A673 (cell line): ENCODE measurements around the gene PHLDB2. TPM values are rescaled to one million over a fixed set of nuclear protein-coding genes. Genes with fewer than 3 reads are reported as not detected.
A peak's percentile ranks its signal among the peaks of the same experiment; 100 is the strongest.

ENCODE experiments used
- BruUV-seq: library from RNA; stranded (reverse); fragments of 400-500 nt; replicated peaks from 2 replicates; lab custom pipeline; 2021; lab: Mats Ljungman, UMichigan
- CTCF ChIA-PET: fragments of 300-600 bp; sonication (Branson Sonifier 250); formaldehyde crosslinking; loops from one replicate; lab custom pipeline; 2022; ENCODE audit warnings: antibody characterized with exemption; lab: Charles Lee
- POLR2A ChIA-PET: fragments of 300-600 bp; sonication (Branson Sonifier 250); formaldehyde crosslinking; loops from one replicate; lab custom pipeline; 2022; ENCODE audit warnings: antibody characterized with exemption; ENCODE audit not compliant: low non-redundant PET; lab: Charles Lee
- DNase-seq: peaks from one replicate; pipeline ENCODE4 v3.0.0-alpha.2; 2015; ENCODE audit warnings: low spot score
- H3K27ac ChIP-seq: fragments of 200-600 bp; sonication (generic); 2 replicates; pipeline ENCODE4 v1.5.1; 2016; ENCODE audit warnings: mixed run types, low read depth, mild to moderate bottlenecking, mixed read lengths, antibody characterized with exemption, low read length; ENCODE audit not compliant: poor library complexity, severe bottlenecking
- H3K27me3 ChIP-seq: fragments of 200-600 bp; sonication (generic); replicated peaks from 2 replicates; pipeline ENCODE4 v1.6.1; 2017; ENCODE audit warnings: mixed run types, low read depth, mild to moderate bottlenecking, mixed read lengths, antibody characterized with exemption, low read length; ENCODE audit not compliant: insufficient read depth, poor library complexity
- H3K36me3 ChIP-seq: fragments of 200-600 bp; sonication (generic); 2 replicates; pipeline ENCODE4 v1.6.1; 2016; ENCODE audit warnings: mixed run types, mild to moderate bottlenecking, mixed read lengths, antibody characterized with exemption, low read length; ENCODE audit not compliant: insufficient read depth, poor library complexity, severe bottlenecking
- H3K4me1 ChIP-seq: fragments of 200-600 bp; sonication (generic); 2 replicates; pipeline ENCODE4 v1.6.1; 2017; ENCODE audit warnings: mixed run types, mild to moderate bottlenecking, mixed read lengths, antibody characterized with exemption, low read length; ENCODE audit not compliant: insufficient read depth, poor library complexity, severe bottlenecking
- H3K4me3 ChIP-seq: fragments of 200-600 bp; sonication (generic); 2 replicates; pipeline ENCODE4 v1.5.1; 2016; ENCODE audit warnings: low read depth, mixed run types, mild to moderate bottlenecking, mixed read lengths, low read length; ENCODE audit not compliant: poor library complexity, severe bottlenecking
- H3K9me3 ChIP-seq: fragments of 200-600 bp; sonication (generic); 2 replicates; pipeline ENCODE4 v1.6.1; 2016; ENCODE audit warnings: mixed run types, low read depth, mild to moderate bottlenecking, mixed read lengths, antibody characterized with exemption, low read length; ENCODE audit not compliant: poor library complexity, severe bottlenecking
- EZH2 ChIP-seq: fragments of 200-600 bp; sonication (generic); IDR thresholded peaks from 2 replicates; pipeline ENCODE4 v1.6.1; 2017; ENCODE audit warnings: borderline replicate concordance, low read depth, mild to moderate bottlenecking, mixed read lengths, antibody characterized with exemption, low read length; ENCODE audit not compliant: poor library complexity, severe bottlenecking
- intact Hi-C: fragments of 100-400 bp; cut with micrococcal nuclease; formaldehyde crosslinking; loops from one replicate; pipeline ENCODE4 v1.10.0; 2022; ENCODE audit not compliant: unreplicated experiment
- total RNA-seq: library from RNA; stranded (reverse); gene quantifications from 2 replicates; pipeline ENCODE4 v1.2.3, GENCODE V29; 2021
- TF ChIP-seq, protein P1 (sequence below): fragments of 300-800, 200-600 bp; sonication (generic); conservative IDR thresholded peaks from 2 replicates; pipeline ENCODE4 v1.5.1; 2017; ENCODE audit warnings: low read depth, mild to moderate bottlenecking, antibody characterized with exemption, low read length, moderate library complexity, mixed read lengths

PHLDB2 gene
- total RNA-seq, 1 experiment from 2014 or later = 13.1 TPM

DNA sequence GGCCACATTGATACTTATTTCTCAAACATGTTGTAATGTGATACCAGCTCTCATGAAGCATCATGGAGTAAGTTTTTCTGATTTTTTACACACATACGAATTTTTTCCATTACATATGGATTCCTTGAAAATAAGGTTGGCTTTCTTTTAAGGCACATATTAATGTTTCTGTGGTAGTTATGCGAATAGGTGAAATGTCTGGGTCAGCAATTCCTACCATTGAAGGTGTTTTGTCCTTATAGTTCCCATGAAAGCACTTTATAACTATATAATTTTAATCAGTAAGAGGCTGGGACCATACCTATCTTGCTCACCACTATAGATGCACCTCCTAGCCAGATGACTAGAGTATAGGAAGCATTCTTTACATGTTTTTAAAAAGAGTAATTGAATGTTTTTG lies 33.0 kb downstream of the PHLDB2 start:
- CTCF ChIA-PET = no interaction called here
- intact Hi-C loops = no loop called here

DNA sequence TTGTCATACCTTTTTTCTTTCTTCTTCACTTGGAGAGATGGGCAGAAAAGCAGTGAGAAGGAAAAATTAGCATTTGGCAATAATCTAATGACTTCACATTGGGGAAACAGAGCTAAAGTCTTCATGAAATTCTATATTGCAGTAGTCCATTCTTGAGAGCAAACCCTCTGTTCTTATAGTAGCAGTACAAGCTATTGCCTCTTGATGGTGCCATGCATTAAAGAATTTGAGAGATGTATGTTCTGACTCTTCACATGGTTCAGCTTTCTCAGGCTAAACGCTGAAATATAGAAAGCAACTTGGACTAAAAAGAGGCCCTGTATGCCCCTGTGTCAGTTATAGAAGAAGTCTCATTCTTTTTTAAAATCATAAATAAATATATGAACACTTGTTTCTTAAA lies 36.0 kb downstream of the PHLDB2 start:
- peak; percentile 79 for DNase-seq
- Histone ChIP-seq H3K27me3 (no peaks in the 10 kb centered on the region), H3K9me3 (no peaks in the 10 kb centered on the region), H3K4me3 (no peak overlapping the region), H3K4me1 (no peaks in the 10 kb centered on the region), H3K27ac (no peak overlapping the region), H3K36me3 (no peaks in the 10 kb centered on the region)
- intact Hi-C loops = loop anchor here (1.0 kb wide), 2 partner anchors 72 to 178 kb away; no protein-coding TSS in a partner anchor
- BruUV-seq = no TSS peak
- POLR2A ChIA-PET = interaction anchor here (0.7 kb wide), 1 partner anchor 173 kb away, joined by 8 read pairs; no protein-coding TSS in a partner anchor
- TF ChIP-seq, protein P1, sequence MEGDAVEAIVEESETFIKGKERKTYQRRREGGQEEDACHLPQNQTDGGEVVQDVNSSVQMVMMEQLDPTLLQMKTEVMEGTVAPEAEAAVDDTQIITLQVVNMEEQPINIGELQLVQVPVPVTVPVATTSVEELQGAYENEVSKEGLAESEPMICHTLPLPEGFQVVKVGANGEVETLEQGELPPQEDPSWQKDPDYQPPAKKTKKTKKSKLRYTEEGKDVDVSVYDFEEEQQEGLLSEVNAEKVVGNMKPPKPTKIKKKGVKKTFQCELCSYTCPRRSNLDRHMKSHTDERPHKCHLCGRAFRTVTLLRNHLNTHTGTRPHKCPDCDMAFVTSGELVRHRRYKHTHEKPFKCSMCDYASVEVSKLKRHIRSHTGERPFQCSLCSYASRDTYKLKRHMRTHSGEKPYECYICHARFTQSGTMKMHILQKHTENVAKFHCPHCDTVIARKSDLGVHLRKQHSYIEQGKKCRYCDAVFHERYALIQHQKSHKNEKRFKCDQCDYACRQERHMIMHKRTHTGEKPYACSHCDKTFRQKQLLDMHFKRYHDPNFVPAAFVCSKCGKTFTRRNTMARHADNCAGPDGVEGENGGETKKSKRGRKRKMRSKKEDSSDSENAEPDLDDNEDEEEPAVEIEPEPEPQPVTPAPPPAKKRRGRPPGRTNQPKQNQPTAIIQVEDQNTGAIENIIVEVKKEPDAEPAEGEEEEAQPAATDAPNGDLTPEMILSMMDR = peak; percentile 78
- TF ChIP-seq EZH2 = no peak
- CTCF ChIA-PET = interaction anchor here (0.5 to 1.2 kb wide), 11 partner anchors 35 to 226 kb away, joined by 3 to 26 read pairs (median 7); no protein-coding TSS in a partner anchor

More for the DNA sequence above, 33.0 kb downstream of the PHLDB2 start:
- POLR2A ChIA-PET = no interaction called here
- no peak overlapping the region for H3K4me3 ChIP-seq
- H3K27me3 ChIP-seq = no peaks in the 10 kb centered on the region
- no peak for DNase-seq
- H3K4me1 ChIP-seq = peaks cover 10% of the 10 kb centered on the region
- H3K9me3 ChIP-seq = no peaks in the 10 kb centered on the region
- BruUV-seq = no TSS peak
- H3K36me3 ChIP-seq = no peaks in the 10 kb centered on the region
- H3K27ac ChIP-seq = no peak overlapping the region
- TF ChIP-seq, protein P1 = no peak
- no peak for TF ChIP-seq EZH2

DNA sequence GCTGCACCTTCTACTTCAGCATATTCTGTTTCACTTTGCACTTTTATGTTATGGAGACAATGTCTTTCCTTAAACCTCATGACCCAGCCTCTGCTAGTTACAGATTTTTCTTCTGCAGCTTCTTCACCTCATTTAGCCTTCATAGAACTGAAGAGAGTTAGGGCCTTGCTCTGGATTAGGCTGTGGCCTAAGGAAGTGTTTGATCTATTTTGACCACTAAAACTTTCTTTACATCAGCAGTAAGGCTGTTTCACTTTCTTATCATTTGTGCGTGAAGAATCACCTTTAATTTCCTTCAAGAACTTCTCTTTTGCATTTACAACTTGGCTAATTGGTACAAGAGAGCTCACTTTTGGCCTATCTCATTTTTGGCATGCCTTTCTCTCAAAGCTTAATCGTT lies 40.9 kb downstream of the PHLDB2 start:
- no peak for DNase-seq
- POLR2A ChIA-PET = no interaction called here
- intact Hi-C loops = no loop called here

More for the DNA sequence above, 40.9 kb downstream of the PHLDB2 start:
- Histone ChIP-seq H3K9me3 (no peaks in the 10 kb centered on the region), H3K27me3 (no peaks in the 10 kb centered on the region), H3K4me3 (no peak overlapping the region), H3K27ac (no peak overlapping the region), H3K36me3 (no peaks in the 10 kb centered on the region), H3K4me1 (peaks cover 10% of the 10 kb centered on the region)
- BruUV-seq = no TSS peak
- CTCF ChIA-PET = no interaction called here
- TF ChIP-seq, protein P1 = no peak
- TF ChIP-seq EZH2 = no peak
